ENCODE data around the gene EFEMP2.
A peak's percentile ranks its signal among the peaks of the same experiment; 100 is the strongest.

EFEMP2 gene

GRCh38 chr11:65864706-65865471, 7.7 kb downstream of the EFEMP2 start:
- DNase-seq = no peak

GRCh38 chr11:65863889-65864705, 8.5 kb downstream of the EFEMP2 start:
- DNase-seq = no peak

- no peak for DNase-seq
Observed at GRCh38 chr11:65862941-65863888, 9.4 kb downstream of the EFEMP2 start.

GRCh38 chr11:65862191-65862735, 10.3 kb downstream of the EFEMP2 start:
- DNase-seq = no peak

GRCh38 chr11:65861533-65862183, 10.9 kb downstream of the EFEMP2 start:
- no peak for DNase-seq

GRCh38 chr11:65861165-65861505, 11.5 kb downstream of the EFEMP2 start:
- DNase-seq = no peak

- DNase-seq = peak; percentile 97
Observed at GRCh38 chr11:65860278-65861164, 12.1 kb downstream of the EFEMP2 start, which contains the start of gene MUS81. Gene MUS81 (plus strand): TSS chr11:65860433. CDS start chr11:65860754, 321 bp downstream.

- peak; percentile 47 for DNase-seq
Observed at GRCh38 chr11:65859812-65860277, 12.8 kb downstream of the EFEMP2 start.

GRCh38 chr11:65859095-65859811, 13.3 kb downstream of the EFEMP2 start:
- peak; percentile 99 for DNase-seq

GRCh38 chr11:65858681-65859087, 13.9 kb downstream of the EFEMP2 start:
- peak; percentile 29 for DNase-seq

GRCh38 chr11:65857853-65858680, 14.5 kb downstream of the EFEMP2 start, which contains the start of gene CFL1:
Gene CFL1 (minus strand): TSS chr11:65858180. CDS start chr11:65858099, 81 bp downstream.
- peak; percentile 97 for DNase-seq

- DNase-seq = peak; percentile 65
Observed at GRCh38 chr11:65857500-65857852, 15.1 kb downstream of the EFEMP2 start.

- DNase-seq = peak; percentile 48
Observed at GRCh38 chr11:65856689-65857499, 15.7 kb downstream of the EFEMP2 start.

- no peak for DNase-seq
Observed at GRCh38 chr11:65855927-65856363, 16.7 kb downstream of the EFEMP2 start.

- no peak for DNase-seq
Observed at GRCh38 chr11:65854852-65855837, 17.5 kb downstream of the EFEMP2 start.

- no peak for DNase-seq
Observed at GRCh38 chr11:65854161-65854592, 18.4 kb downstream of the EFEMP2 start.

All from COR-L47 (cell line).